ENCODE data around the gene NUP93.

The NUP93 gene

GRCh38 chr16:56729735-56730662 lies at the start of gene NUP93:
TSS of gene NUP93 (plus strand) at chr16:56730129. CDS start at chr16:56748248, 18,119 bp downstream.
- DNase-seq (ENCODE audit: low read depth in 2 of 2): peak; percentile 82 to 85

- DNase-seq (ENCODE audit: low read depth in 2 of 2): peak; percentile 85
Measured at GRCh38 chr16:56681939-56682702, 47.8 kb upstream of the NUP93 start, which contains the start of gene MT1X. TSS of gene MT1X (plus strand) at chr16:56682470. CDS start at chr16:56682541, 71 bp downstream.

GRCh38 chr16:56682703-56683397 lies 47.1 kb upstream of the NUP93 start:
- DNase-seq (ENCODE audit: low read depth in 2 of 2): no peak

GRCh38 chr16:56683424-56684172 lies 46.3 kb upstream of the NUP93 start:
- DNase-seq (ENCODE audit: low read depth in 2 of 2): no peak

GRCh38 chr16:56684256-56684925 lies 45.5 kb upstream of the NUP93 start:
- DNase-seq (ENCODE audit: low read depth in 2 of 2): no peak

GRCh38 chr16:56684926-56685590 lies 44.9 kb upstream of the NUP93 start:
- no peak for DNase-seq (ENCODE audit: low read depth in 2 of 2)

GRCh38 chr16:56686758-56687157 lies 43.2 kb upstream of the NUP93 start:
- DNase-seq (ENCODE audit: low read depth in 2 of 2): no peak

- no peak for DNase-seq (ENCODE audit: low read depth in 2 of 2)
Measured at GRCh38 chr16:56688762-56689161, 41.2 kb upstream of the NUP93 start.

- DNase-seq (ENCODE audit: low read depth in 2 of 2): no peak
Measured at GRCh38 chr16:56689171-56689570, 40.8 kb upstream of the NUP93 start.

GRCh38 chr16:56690420-56691122 lies 39.4 kb upstream of the NUP93 start:
- no peak for DNase-seq (ENCODE audit: low read depth in 2 of 2)

- no peak for DNase-seq (ENCODE audit: low read depth in 2 of 2)
Measured at GRCh38 chr16:56691885-56692284, 38.0 kb upstream of the NUP93 start.

- no peak for DNase-seq (ENCODE audit: low read depth in 2 of 2)
Measured at GRCh38 chr16:56695246-56695645, 34.7 kb upstream of the NUP93 start.

GRCh38 chr16:56697456-56698155 lies 32.3 kb upstream of the NUP93 start:
- DNase-seq (ENCODE audit: low read depth in 2 of 2): no peak

- DNase-seq (ENCODE audit: low read depth in 2 of 2): no peak
Measured at GRCh38 chr16:56700195-56700594, 29.7 kb upstream of the NUP93 start.

GRCh38 chr16:56700631-56701030 lies 29.3 kb upstream of the NUP93 start:
- DNase-seq (ENCODE audit: low read depth in 2 of 2): no peak

GRCh38 chr16:56701534-56701933 lies 28.4 kb upstream of the NUP93 start:
- no peak for DNase-seq (ENCODE audit: low read depth in 2 of 2)

GRCh38 chr16:56702836-56703235 lies 27.1 kb upstream of the NUP93 start:
- no peak for DNase-seq (ENCODE audit: low read depth in 2 of 2)

GRCh38 chr16:56708525-56709442 lies 21.1 kb upstream of the NUP93 start:
- no peak for DNase-seq (ENCODE audit: low read depth in 2 of 2)
